IPS-15b (cell line): ENCODE measurements around the gene OR10S1.

ENCODE experiments used
- H3K27me3 ChIP-seq: one replicate; pipeline ENCODE4 v1.6.1; 2013; ENCODE audit warnings: low read length; ENCODE audit not compliant: control insufficient read depth, insufficient read depth
- H3K36me3 ChIP-seq: one replicate; pipeline ENCODE4 v1.6.1; 2013; ENCODE audit warnings: low read length; ENCODE audit not compliant: control insufficient read depth, insufficient read depth
- H3K4me1 ChIP-seq: one replicate; pipeline ENCODE4 v1.6.1; 2013; ENCODE audit warnings: mild to moderate bottlenecking, low read length; ENCODE audit not compliant: control insufficient read depth, insufficient read depth
- H3K4me3 ChIP-seq: one replicate; pipeline ENCODE4 v1.5.1; 2013; ENCODE audit warnings: low read depth, low read length
- H3K9ac ChIP-seq: one replicate; pipeline ENCODE4 v1.6.1; 2013; ENCODE audit warnings: low read depth, mild to moderate bottlenecking, low read length
- H3K9me3 ChIP-seq: one replicate; pipeline ENCODE4 v1.6.1; 2013; ENCODE audit warnings: mild to moderate bottlenecking, low read length; ENCODE audit not compliant: control insufficient read depth, insufficient read depth

Gene OR10S1

GRCh38 chr11:123942413-123942812 is 35.2 kb downstream of the OR10S1 start:
- Histone ChIP-seq H3K9me3 (no peaks in the 10 kb centered on the region), H3K4me1 (no peaks in the 10 kb centered on the region), H3K9ac (no peak overlapping the region), H3K36me3 (no peaks in the 10 kb centered on the region), H3K4me3 (no peak overlapping the region), H3K27me3 (no peaks in the 10 kb centered on the region)

GRCh38 chr11:123939317-123939716 is 38.3 kb downstream of the OR10S1 start, which contains the start of gene OR4D5:
Gene OR4D5, plus strand, starts transcription at chr11:123939617. Its CDS starts 0 bp downstream, at chr11:123939617.
- no peaks in the 10 kb centered on the region for H3K9me3 ChIP-seq
- H3K36me3 ChIP-seq, result no peaks in the 10 kb centered on the region
- no peak within 1 kb of the TSS for H3K9ac ChIP-seq
- no peaks in the 10 kb centered on the region for H3K27me3 ChIP-seq
- H3K4me3 ChIP-seq, result no peak within 1 kb of the TSS
- H3K4me1 ChIP-seq, result no peaks in the 10 kb centered on the region
